Keratinocyte (primary cell): Measurements from ENCODE around the gene STX10. TPM values are rescaled to one million over a fixed set of nuclear protein-coding genes. Genes with fewer than 3 reads are reported as not detected.
"Not testable (repeated sequence)": the region's sequence is repeated elsewhere in the genome, so short reads cannot be mapped to it uniquely, and the experiment has no call there.

ENCODE experiments used
- DNase-seq: peaks from one replicate; pipeline ENCODE4 v3.0.0-alpha.2; 2011; ENCODE audit warnings: low read depth, missing footprints, low spot score
- FAIRE-seq: peaks from 2 replicates; lab custom pipeline; 2011; peaks lifted over from hg19 to GRCh38; lab: Jason Lieb, UNC
- H2AFZ ChIP-seq: 2 replicates; pipeline ENCODE4 v1.6.0; 2012; ENCODE audit warnings: low read length, control low read depth, inconsistent platforms; ENCODE audit not compliant: control insufficient read depth
- H3K27ac ChIP-seq: 2 replicates; pipeline ENCODE4 v1.5.1; 2011; ENCODE audit warnings: low read length; ENCODE audit not compliant: control insufficient read depth, insufficient read depth
- H3K27me3 ChIP-seq: 3 replicates; pipeline ENCODE4 v1.6.0; 2011; ENCODE audit warnings: low read length; ENCODE audit not compliant: control insufficient read depth, insufficient read depth; ENCODE audit errors: extremely low read depth
- H3K36me3 ChIP-seq, 2 experiments: 2 replicates in 1 of 2; 3 replicates in 1 of 2; pipeline ENCODE4 v1.5.1; 2011; ENCODE audit warnings: low read length in 2 of 2, mild to moderate bottlenecking in 1 of 2; ENCODE audit not compliant: control insufficient read depth in 2 of 2, insufficient read depth in 2 of 2; ENCODE audit errors: extremely low read depth in 1 of 2
- H3K4me1 ChIP-seq: 3 replicates; pipeline ENCODE4 v1.5.1; 2011; ENCODE audit warnings: low read length; ENCODE audit not compliant: control insufficient read depth, insufficient read depth; ENCODE audit errors: extremely low read depth
- H3K4me2 ChIP-seq: 3 replicates; pipeline ENCODE4 v1.6.0; 2011; ENCODE audit warnings: low read depth, low read length; ENCODE audit not compliant: control insufficient read depth, insufficient read depth; ENCODE audit errors: extremely low read depth
- H3K4me3 ChIP-seq, 3 experiments: fragments of 200-600 bp in 1 of 3; sonication (generic) in 1 of 3; 2 replicates in 2 of 3; 3 replicates in 1 of 3; pipeline ENCODE4 v1.5.1; 2011 to 2016; ENCODE audit warnings: low read length in 3 of 3, mild to moderate bottlenecking in 3 of 3, control low read depth in 2 of 3, inconsistent platforms in 1 of 3, low read depth in 1 of 3, mixed read lengths in 1 of 3, mixed run types in 1 of 3, moderate library complexity in 1 of 3; ENCODE audit not compliant: control insufficient read depth in 2 of 3, insufficient read depth in 2 of 3; ENCODE audit errors: extremely low read depth in 1 of 3
- H3K79me2 ChIP-seq: 2 replicates; pipeline ENCODE4 v1.6.0; 2012; ENCODE audit warnings: low read length; ENCODE audit not compliant: control insufficient read depth, insufficient read depth
- H3K9ac ChIP-seq: 3 replicates; pipeline ENCODE4 v1.6.0; 2011; ENCODE audit warnings: low read length; ENCODE audit not compliant: control insufficient read depth, insufficient read depth; ENCODE audit errors: extremely low read depth
- H3K9me1 ChIP-seq: 3 replicates; pipeline ENCODE4 v1.6.0; 2011; ENCODE audit warnings: low read length; ENCODE audit not compliant: control insufficient read depth, insufficient read depth; ENCODE audit errors: extremely low read depth
- H3K9me3 ChIP-seq: 2 replicates; pipeline ENCODE4 v1.5.1; 2012; ENCODE audit warnings: low read depth, low read length; ENCODE audit not compliant: control insufficient read depth
- H4K20me1 ChIP-seq: 3 replicates; pipeline ENCODE4 v1.6.0; 2011; ENCODE audit warnings: low read length; ENCODE audit not compliant: control insufficient read depth, insufficient read depth; ENCODE audit errors: extremely low read depth
- EZH2 ChIP-seq: IDR thresholded peaks from one replicate; pipeline ENCODE4 v1.6.1; 2012; ENCODE audit warnings: inconsistent platforms, mild to moderate bottlenecking, low read length, moderate library complexity
- dilution Hi-C: fragments of 300-500 bp; cut with MboI; formaldehyde crosslinking; loops from one replicate; pipeline ENCODE4 v1.7.0; 2020; ENCODE audit warnings: low sequenced_read_pairs; ENCODE audit not compliant: extremely low pct_ligation_motif_present
- polyA plus RNA-seq, 5 experiments: library from polyadenylated mRNA; depleted of rRNA in 3 of 5; stranded (reverse) in 3 of 5; stranded (forward) in 1 of 5; unstranded in 1 of 5; fragments of >200 nt; gene quantifications; 1 replicate in 1 of 5; 2 replicates in 3 of 5; 3 replicates in 1 of 5; pipeline versions ENCODE4 v1.2.1 to v1.2.3, GENCODE V29; 2011 to 2012; ENCODE audit warnings: missing spikeins in 2 of 5, low read depth in 1 of 5, low replicate concordance in 1 of 5
- TF ChIP-seq, protein P1 (sequence below), 3 experiments: IDR thresholded peaks in 1 of 3; conservative IDR thresholded peaks in 1 of 3; optimal IDR thresholded peaks in 1 of 3; 2 replicates in 2 of 3; 3 replicates in 1 of 3; pipeline versions ENCODE3 to v1.5.1; 2011; ENCODE audit warnings: low read length in 3 of 3, mild to moderate bottlenecking in 3 of 3, moderate library complexity in 2 of 3, control low read depth in 1 of 3, inconsistent platforms in 1 of 3; ENCODE audit not compliant: insufficient read depth in 2 of 3; ENCODE audit errors: extremely low read depth in 1 of 3

STX10 gene
- polyA plus RNA-seq, 1 donor (not counting 4 experiments of a cell fraction or from before 2014, with no cell fraction given), result 65.2 TPM

GRCh38 chr19:13185763-13186657 is 35.8 kb upstream of the STX10 start:
- FAIRE-seq, H3K4me2 ChIP-seq: not testable (repeated sequence)

DNA sequence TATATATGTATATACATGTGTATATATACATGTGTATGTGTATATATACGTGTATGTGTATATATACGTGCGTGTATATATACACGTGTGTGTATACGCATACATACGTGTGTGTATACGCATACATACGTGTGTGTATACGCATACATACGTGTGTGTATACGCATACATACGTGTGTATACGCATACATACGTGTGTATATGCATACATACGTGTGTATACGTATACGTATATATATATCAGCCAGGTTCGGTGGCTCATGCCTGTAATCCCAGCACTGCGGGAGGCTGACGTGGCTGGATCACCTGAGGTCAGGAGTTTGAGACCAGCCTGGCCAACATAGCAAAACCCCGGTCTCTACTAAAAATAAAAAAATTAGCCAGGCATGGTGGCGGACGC is 34.8 kb upstream of the STX10 start:
- H2AFZ ChIP-seq, H3K9me3 ChIP-seq, H4K20me1 ChIP-seq, H3K36me3 ChIP-seq, H3K9me1 ChIP-seq, H3K4me3 ChIP-seq, H3K4me2 ChIP-seq, H3K79me2 ChIP-seq, FAIRE-seq, H3K27me3 ChIP-seq, H3K27ac ChIP-seq, H3K4me1 ChIP-seq, dilution Hi-C loops, H3K9ac ChIP-seq, DNase-seq: not testable (repeated sequence)

More at GRCh38 chr19:13185763-13186657, 35.8 kb upstream of the STX10 start:
- H2AFZ ChIP-seq, dilution Hi-C loops, DNase-seq, H3K27me3 ChIP-seq, H3K79me2 ChIP-seq, H3K36me3 ChIP-seq, H3K27ac ChIP-seq, H3K9me1 ChIP-seq, H3K4me1 ChIP-seq, H3K4me3 ChIP-seq, H3K9ac ChIP-seq, H3K9me3 ChIP-seq, H4K20me1 ChIP-seq: not testable (repeated sequence)

- H2AFZ ChIP-seq, result peak overlapping the region; percentile 54
- peak overlapping the region; percentile 28 for H3K9ac ChIP-seq
- FAIRE-seq, result no peak
- no peaks in the 10 kb centered on the region for H3K79me2 ChIP-seq
- no peak overlapping the region for H3K27ac ChIP-seq
- H3K4me2 ChIP-seq, result no peak overlapping the region
- no peaks in the 10 kb centered on the region for H3K36me3 ChIP-seq
- H3K27me3 ChIP-seq, result no peaks in the 10 kb centered on the region
- TF ChIP-seq, protein P1, sequence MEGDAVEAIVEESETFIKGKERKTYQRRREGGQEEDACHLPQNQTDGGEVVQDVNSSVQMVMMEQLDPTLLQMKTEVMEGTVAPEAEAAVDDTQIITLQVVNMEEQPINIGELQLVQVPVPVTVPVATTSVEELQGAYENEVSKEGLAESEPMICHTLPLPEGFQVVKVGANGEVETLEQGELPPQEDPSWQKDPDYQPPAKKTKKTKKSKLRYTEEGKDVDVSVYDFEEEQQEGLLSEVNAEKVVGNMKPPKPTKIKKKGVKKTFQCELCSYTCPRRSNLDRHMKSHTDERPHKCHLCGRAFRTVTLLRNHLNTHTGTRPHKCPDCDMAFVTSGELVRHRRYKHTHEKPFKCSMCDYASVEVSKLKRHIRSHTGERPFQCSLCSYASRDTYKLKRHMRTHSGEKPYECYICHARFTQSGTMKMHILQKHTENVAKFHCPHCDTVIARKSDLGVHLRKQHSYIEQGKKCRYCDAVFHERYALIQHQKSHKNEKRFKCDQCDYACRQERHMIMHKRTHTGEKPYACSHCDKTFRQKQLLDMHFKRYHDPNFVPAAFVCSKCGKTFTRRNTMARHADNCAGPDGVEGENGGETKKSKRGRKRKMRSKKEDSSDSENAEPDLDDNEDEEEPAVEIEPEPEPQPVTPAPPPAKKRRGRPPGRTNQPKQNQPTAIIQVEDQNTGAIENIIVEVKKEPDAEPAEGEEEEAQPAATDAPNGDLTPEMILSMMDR (optimal IDR thresholded peaks at IDR 0.05 in 1 of 3, IDR thresholded peaks at IDR 0.05 in 1 of 3, conservative IDR thresholded peaks at IDR 0.05 in 1 of 3; ENCODE audit: extremely low read depth in 1 of 3, insufficient read depth in 2 of 3, low read length in 3 of 3), result no peak
- TF ChIP-seq EZH2, result no peak
- DNase-seq, result no peak
- no peaks in the 10 kb centered on the region for H4K20me1 ChIP-seq
- H3K4me3 ChIP-seq, result no peak overlapping the region
- no peaks in the 10 kb centered on the region for H3K9me3 ChIP-seq
- dilution Hi-C loops, result no loop called here
- peaks cover 6% of the 10 kb centered on the region for H3K4me1 ChIP-seq
- no peaks in the 10 kb centered on the region for H3K9me1 ChIP-seq
Observed at GRCh38 chr19:13181747-13182388, 31.7 kb upstream of the STX10 start.

DNA sequence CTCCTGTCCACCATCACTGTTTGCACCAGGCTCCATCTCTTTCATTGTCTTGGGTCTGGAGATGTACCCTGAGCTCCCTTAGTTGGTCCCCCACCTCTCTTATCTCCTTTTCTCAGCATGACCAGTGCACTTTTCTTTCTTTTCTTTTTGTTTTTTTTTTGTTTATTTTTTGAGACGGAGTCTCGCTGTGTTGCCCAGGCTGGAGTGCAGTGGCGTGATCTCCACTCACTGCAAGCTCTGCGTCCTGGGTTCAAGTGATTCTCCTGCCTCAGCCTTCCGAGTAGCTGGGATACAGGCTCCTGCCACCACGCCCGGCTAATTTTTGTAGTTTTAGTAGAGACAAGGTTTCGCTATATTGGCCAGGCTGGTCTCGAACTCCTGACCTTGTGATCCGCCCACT is 28.1 kb upstream of the STX10 start:
- H3K79me2 ChIP-seq, H3K9ac ChIP-seq, H3K4me3 ChIP-seq, H3K36me3 ChIP-seq, H4K20me1 ChIP-seq, H3K27ac ChIP-seq, H2AFZ ChIP-seq, dilution Hi-C loops, H3K27me3 ChIP-seq, H3K4me2 ChIP-seq, FAIRE-seq, DNase-seq, H3K9me3 ChIP-seq, H3K9me1 ChIP-seq, H3K4me1 ChIP-seq: not testable (repeated sequence)
